Endodermal cell (in vitro differentiated cells): ENCODE results near the gene RRM2. TPM values are rescaled to one million over a fixed set of nuclear protein-coding genes. Genes with fewer than 3 reads are reported as not detected.

Experiments used
- DNase-seq: peaks from one replicate; pipeline ENCODE4 v3.0.0-alpha.2; 2017
- H3K27ac ChIP-seq: 2 replicates; pipeline ENCODE4 v1.5.1; 2013; ENCODE audit warnings: mild to moderate bottlenecking, low read depth, low read length, moderate library complexity
- H3K27me3 ChIP-seq: 2 replicates; pipeline ENCODE4 v1.6.1; 2013; ENCODE audit warnings: mild to moderate bottlenecking, low read length, moderate library complexity; ENCODE audit not compliant: insufficient read depth, control insufficient read depth, poor library complexity, severe bottlenecking
- H3K36me3 ChIP-seq: 2 replicates; pipeline ENCODE4 v1.7.0; 2013; ENCODE audit warnings: mild to moderate bottlenecking, low read length, moderate library complexity; ENCODE audit not compliant: control insufficient read depth, insufficient read depth
- H3K4me1 ChIP-seq: one replicate; pipeline ENCODE4 v1.7.0; 2013; ENCODE audit warnings: low read length; ENCODE audit not compliant: control insufficient read depth, insufficient read depth
- H3K4me3 ChIP-seq: 2 replicates; pipeline ENCODE4 v1.5.1; 2013; ENCODE audit warnings: mild to moderate bottlenecking, low read length, moderate library complexity
- H3K9ac ChIP-seq: 2 replicates; pipeline ENCODE4 v1.6.1; 2013; ENCODE audit warnings: mild to moderate bottlenecking, low read length, moderate library complexity; ENCODE audit not compliant: poor library complexity, severe bottlenecking; ENCODE audit errors: extremely low read depth
- H3K9me3 ChIP-seq: 2 replicates; pipeline ENCODE4 v1.6.1; 2013; ENCODE audit warnings: mild to moderate bottlenecking, low read length, moderate library complexity; ENCODE audit not compliant: control insufficient read depth
- H3K27ac Mint-ChIP-seq: 2 replicates; pipeline ENCODE4 v1.8.0; 2020; ENCODE audit warnings: mixed read lengths
- H3K27me3 Mint-ChIP-seq: 2 replicates; pipeline ENCODE4 v1.8.0; 2021; ENCODE audit warnings: mild to moderate bottlenecking, mixed read lengths; ENCODE audit not compliant: insufficient read depth
- H3K36me3 Mint-ChIP-seq: 2 replicates; pipeline ENCODE4 v1.8.0; 2020; ENCODE audit warnings: low read depth, mixed read lengths
- H3K4me1 Mint-ChIP-seq: 2 replicates; pipeline ENCODE4 v1.8.0; 2020; ENCODE audit warnings: mixed read lengths
- H3K4me3 Mint-ChIP-seq: 2 replicates; pipeline ENCODE4 v1.8.0; 2020; ENCODE audit warnings: mild to moderate bottlenecking, moderate library complexity, mixed read lengths
- H3K9me3 Mint-ChIP-seq: 2 replicates; pipeline ENCODE4 v1.8.0; 2020; ENCODE audit warnings: mild to moderate bottlenecking, mixed read lengths
- WGBS, 2 experiments: methylation state at CpG; one replicate each; pipeline versions ENCODE4 v1.1.5 to v1.1.7; 2013; ENCODE audit warnings: missing lambda C conversion rate in 2 of 2, mixed read lengths in 1 of 2; ENCODE audit not compliant: insufficient coverage in 1 of 2, insufficient read length in 1 of 2; 5-methylcytosine and 5-hydroxymethylcytosine counted together
- total RNA-seq, 2 donors: library from RNA; stranded (reverse); fragmentation: NEBNext Ultra II Directional in 1 of 2; extraction: Animal tissue kit (Norgen Biotek cat#: 25700) in 1 of 2; gene quantifications; 2 replicates in 1 of 2; 3 replicates in 1 of 2; pipeline ENCODE4 v1.2.1, GENCODE V29; 2021
- TF ChIP-seq, protein P1 (sequence below): fragments of 200-600 bp; sonication (generic); conservative IDR thresholded peaks from 2 replicates; pipeline ENCODE4 v1.5.0; 2021; ENCODE audit warnings: antibody characterized with exemption, mild to moderate bottlenecking

RRM2 gene
- total RNA-seq, 2 donors from 2014 or later = 142 to 157 TPM

DNA sequence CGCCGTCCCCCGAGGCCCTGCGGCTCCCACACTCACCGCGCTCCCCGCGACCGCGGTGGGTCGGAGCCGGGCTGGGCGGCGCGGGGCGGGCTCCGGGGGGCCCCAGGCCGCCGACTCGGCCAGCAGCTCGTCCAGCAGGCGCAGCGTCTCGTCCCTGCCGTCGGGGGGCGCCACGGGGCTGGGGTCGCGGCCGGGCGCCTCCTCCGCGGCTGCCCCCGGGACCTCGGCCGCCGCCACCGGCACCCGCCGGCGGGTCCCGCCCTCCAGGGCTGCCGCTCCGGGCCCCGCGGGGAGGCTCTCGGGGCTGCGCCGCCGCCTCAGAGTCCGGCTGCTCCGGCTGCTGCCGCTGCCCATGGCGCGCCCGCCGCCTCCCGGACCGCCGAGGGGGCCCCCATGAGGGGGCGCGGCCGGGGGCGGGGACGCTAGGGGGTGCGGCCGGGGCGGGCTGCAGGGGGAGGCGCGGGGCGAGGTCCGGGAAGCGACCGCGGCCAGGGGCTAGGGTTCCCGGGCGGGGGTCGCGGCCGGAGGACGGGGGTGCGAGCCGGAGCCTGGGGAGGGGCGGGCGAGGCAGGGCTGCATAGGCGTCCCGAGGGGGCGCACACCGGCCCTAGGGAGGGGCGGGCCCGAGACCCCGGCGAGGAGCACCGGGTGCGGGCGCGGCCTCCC is 42.5 kb upstream of the RRM2 start, which contains the start of gene CYS1:
Gene CYS1 (minus strand): TSS at position 542 of the 666 bp plus-strand sequence. CDS start 188 bp downstream, at position 354.
- WGBS, 2 experiments = 0 to 1% methylated on average over 14 to 98 of the region's 98 CpGs
- Histone ChIP-seq H3K9me3 (no peaks in the 10 kb centered on the region), H3K27me3 (peaks cover 89% of the 10 kb centered on the region), H3K27ac (no peak within 1 kb of the TSS), H3K36me3 (no peaks in the 10 kb centered on the region), H3K4me3 (peak within 1 kb of the TSS; percentile 60), H3K4me1 (no peaks in the 10 kb centered on the region), H3K9ac (no peak within 1 kb of the TSS)
- Mint-ChIP-seq H3K4me1 (peaks cover 3% of the 10 kb centered on the region), H3K27me3 (peaks cover 79% of the 10 kb centered on the region), H3K9me3 (no peaks in the 10 kb centered on the region), H3K36me3 (no peaks in the 10 kb centered on the region), H3K4me3 (peak within 1 kb of the TSS; percentile 56), H3K27ac (peak within 1 kb of the TSS; percentile 8)
- TF ChIP-seq, protein P1, sequence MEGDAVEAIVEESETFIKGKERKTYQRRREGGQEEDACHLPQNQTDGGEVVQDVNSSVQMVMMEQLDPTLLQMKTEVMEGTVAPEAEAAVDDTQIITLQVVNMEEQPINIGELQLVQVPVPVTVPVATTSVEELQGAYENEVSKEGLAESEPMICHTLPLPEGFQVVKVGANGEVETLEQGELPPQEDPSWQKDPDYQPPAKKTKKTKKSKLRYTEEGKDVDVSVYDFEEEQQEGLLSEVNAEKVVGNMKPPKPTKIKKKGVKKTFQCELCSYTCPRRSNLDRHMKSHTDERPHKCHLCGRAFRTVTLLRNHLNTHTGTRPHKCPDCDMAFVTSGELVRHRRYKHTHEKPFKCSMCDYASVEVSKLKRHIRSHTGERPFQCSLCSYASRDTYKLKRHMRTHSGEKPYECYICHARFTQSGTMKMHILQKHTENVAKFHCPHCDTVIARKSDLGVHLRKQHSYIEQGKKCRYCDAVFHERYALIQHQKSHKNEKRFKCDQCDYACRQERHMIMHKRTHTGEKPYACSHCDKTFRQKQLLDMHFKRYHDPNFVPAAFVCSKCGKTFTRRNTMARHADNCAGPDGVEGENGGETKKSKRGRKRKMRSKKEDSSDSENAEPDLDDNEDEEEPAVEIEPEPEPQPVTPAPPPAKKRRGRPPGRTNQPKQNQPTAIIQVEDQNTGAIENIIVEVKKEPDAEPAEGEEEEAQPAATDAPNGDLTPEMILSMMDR = peak; percentile 43
- peak; percentile 84 for DNase-seq

DNA sequence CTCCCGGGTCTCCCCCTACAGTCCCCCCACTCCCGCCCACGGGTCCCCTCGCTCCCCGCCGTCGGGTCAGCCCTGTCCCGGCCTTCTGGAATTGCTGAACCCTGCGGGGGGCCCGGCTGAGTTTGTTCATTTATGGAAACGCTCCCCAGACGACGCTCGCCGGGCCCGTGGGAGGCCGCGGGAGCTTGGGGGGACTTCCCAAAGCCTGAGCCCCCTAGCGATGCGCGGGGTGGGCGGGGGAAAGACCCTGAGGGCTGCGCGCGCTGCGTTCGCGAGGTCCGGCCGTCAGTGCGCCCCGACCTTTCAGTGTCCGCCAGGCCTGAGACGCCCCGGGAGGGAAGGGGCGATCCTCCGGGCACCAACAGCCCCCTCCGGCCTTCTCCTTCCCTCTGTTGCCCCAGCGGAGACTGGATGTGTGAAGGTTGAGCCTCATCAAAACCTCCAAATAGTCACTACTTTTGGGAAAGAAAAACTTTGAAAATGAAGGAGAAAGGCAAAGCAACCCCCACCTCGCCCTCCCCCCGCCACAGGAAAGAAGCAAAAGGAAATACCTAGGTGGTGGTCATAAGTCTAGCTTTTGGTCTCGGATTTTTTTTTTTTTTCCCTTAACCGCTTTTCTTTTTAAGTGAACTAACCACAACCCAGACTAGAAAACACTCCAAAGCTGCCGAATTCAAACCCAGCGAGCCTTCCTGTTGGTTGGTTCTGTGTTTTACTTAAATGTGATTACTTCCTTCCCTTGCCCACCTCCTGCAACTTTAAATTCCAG is 41.8 kb upstream of the RRM2 start:
- DNase-seq = peak; percentile 65
- Histone ChIP-seq H3K27me3 (peaks cover 85% of the 10 kb centered on the region), H3K4me1 (no peaks in the 10 kb centered on the region), H3K9ac (no peak overlapping the region), H3K27ac (no peak overlapping the region), H3K36me3 (no peaks in the 10 kb centered on the region), H3K9me3 (no peaks in the 10 kb centered on the region), H3K4me3 (no peak overlapping the region)
- WGBS, 2 experiments = 8 to 21% methylated on average over 2 to 44 of the region's 45 CpGs
- H3K4me1 Mint-ChIP-seq = peaks cover 3% of the 10 kb centered on the region
- peak overlapping the region; percentile 47 for H3K4me3 Mint-ChIP-seq
- no peak overlapping the region for H3K27ac Mint-ChIP-seq
- no peaks in the 10 kb centered on the region for H3K36me3 Mint-ChIP-seq
- peaks cover 72% of the 10 kb centered on the region for H3K27me3 Mint-ChIP-seq
- TF ChIP-seq, protein P1 = no peak
- H3K9me3 Mint-ChIP-seq = no peaks in the 10 kb centered on the region

DNA sequence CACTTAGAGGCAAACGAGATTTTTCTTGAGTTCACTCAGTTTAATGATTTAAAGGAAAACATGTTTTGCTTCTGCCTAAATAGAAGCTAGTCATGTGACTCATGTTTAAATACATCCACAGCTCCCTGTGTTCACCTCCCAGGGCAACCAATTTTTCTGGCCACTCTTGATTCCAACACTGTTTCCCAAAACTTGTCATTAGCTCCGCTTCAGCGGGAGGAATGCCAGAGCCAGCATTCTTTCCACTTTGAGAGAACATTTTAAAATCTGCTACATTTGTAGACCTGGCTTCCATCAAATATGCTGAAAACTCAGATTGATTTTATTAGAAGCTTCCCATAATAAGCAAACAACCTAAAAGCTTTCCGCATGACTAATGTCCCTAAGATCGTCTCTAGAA is 39.5 kb upstream of the RRM2 start:
- no peaks in the 10 kb centered on the region for H3K9me3 Mint-ChIP-seq
- Histone ChIP-seq H3K4me3 (no peak overlapping the region), H3K9ac (no peak overlapping the region), H3K4me1 (no peaks in the 10 kb centered on the region), H3K27me3 (peaks cover 66% of the 10 kb centered on the region), H3K9me3 (no peaks in the 10 kb centered on the region), H3K36me3 (no peaks in the 10 kb centered on the region), H3K27ac (no peak overlapping the region)
- H3K27ac Mint-ChIP-seq = no peak overlapping the region
- peaks cover 54% of the 10 kb centered on the region for H3K27me3 Mint-ChIP-seq
- H3K4me3 Mint-ChIP-seq = no peak overlapping the region
- DNase-seq = no peak
- no peaks in the 10 kb centered on the region for H3K36me3 Mint-ChIP-seq
- H3K4me1 Mint-ChIP-seq = peaks cover 3% of the 10 kb centered on the region
- TF ChIP-seq, protein P1 = no peak
- 98% methylated on average over 5 of the region's 5 CpGs for WGBS, 2 experiments
